Esophagus muscularis mucosa (tissue), 4 donors: ENCODE results near the gene MIPOL1. TPM values are rescaled to one million over a fixed set of nuclear protein-coding genes. Genes with fewer than 3 reads are reported as not detected.

Experiments used
- DNase-seq: peaks from one replicate; pipeline ENCODE4 v3.0.0-alpha.2; 2017; ENCODE audit errors: extremely low spot score
- H3K27ac ChIP-seq, 4 donors: fragments of 200-600 bp; sonication (generic); replicated peaks in 1 of 4; 1 replicate in 3 of 4; 2 replicates in 1 of 4; pipeline ENCODE4 v1.5.1; 2016 to 2019; ENCODE audit warnings: mild to moderate bottlenecking in 1 of 4
- H3K27me3 ChIP-seq, 4 donors: fragments of 200-600 bp; sonication (generic); one replicate each; pipeline versions ENCODE4 v1.5.1 to v1.6.0; 2016 to 2019
- H3K36me3 ChIP-seq, 4 donors: fragments of 200-600 bp; sonication (generic); one replicate each; pipeline ENCODE4 v1.5.1; 2016 to 2019
- H3K4me1 ChIP-seq, 4 donors: fragments of 200-600 bp; sonication (generic); one replicate each; pipeline ENCODE4 v1.5.1; 2016 to 2019
- H3K4me3 ChIP-seq, 4 donors: fragments of 200-600 bp; sonication (generic); 1 replicate in 2 of 4; 2 replicates in 2 of 4; pipeline ENCODE4 v1.5.1; 2016 to 2019; ENCODE audit warnings: mild to moderate bottlenecking in 4 of 4, moderate library complexity in 1 of 4
- H3K9me3 ChIP-seq, 4 donors: fragments of 200-600 bp; sonication (generic); 1 replicate in 3 of 4; 2 replicates in 1 of 4; pipeline ENCODE4 v1.5.1; 2016 to 2019
- CTCF ChIP-seq, 3 experiments: fragments of 200-600 bp in 2 of 3; fragments of 450-650 bp in 1 of 3; sonication (generic) in 2 of 3; IDR thresholded peaks; one replicate each; pipeline ENCODE4 v1.5.1; 2017 to 2019; ENCODE audit warnings: antibody characterized with exemption in 3 of 3, mild to moderate bottlenecking in 2 of 3, moderate library complexity in 1 of 3
- EP300 ChIP-seq: sonication (generic); formaldehyde crosslinking; IDR thresholded peaks from one replicate; pipeline ENCODE4 v1.6.1; 2017; ENCODE audit warnings: antibody characterized with exemption
- POLR2A ChIP-seq: fragments of 450-650 bp; IDR thresholded peaks from one replicate; pipeline ENCODE4 v1.6.1; 2017; ENCODE audit warnings: antibody characterized with exemption, moderate library complexity, mild to moderate bottlenecking, low read depth
- POLR2AphosphoS5 ChIP-seq, 2 donors: sonication (generic); formaldehyde crosslinking; IDR thresholded peaks; one replicate each; pipeline ENCODE4 v1.6.1; 2017; ENCODE audit warnings: antibody characterized with exemption in 2 of 2
- WGBS: methylation state at CpG from one replicate; pipeline ENCODE4 v1.1.5; 2018; 5-methylcytosine and 5-hydroxymethylcytosine counted together
- intact Hi-C: fragments of 100-400 bp; cut with DNase I; formaldehyde crosslinking; loops from one replicate; pipeline ENCODE4 v1.15.1; 2023
- total RNA-seq, 4 donors: library from RNA; depleted of rRNA; stranded (reverse); fragments of >200 nt; gene quantifications; one replicate each; pipeline versions ENCODE4 v1.1.0 to v1.2.1, GENCODE V29; 2016

MIPOL1 gene
- total RNA-seq, 4 donors from 2014 or later = 6.5 to 21.2 (median 10.4) TPM

- Histone ChIP-seq H3K4me3 (peak overlapping the region in 1 of 4 donors; percentile 20), H3K27me3 (peaks cover 19 to 99% (median 93%) of the 10 kb centered on the region in 4 donors), H3K36me3 (no peaks in the 10 kb centered on the region), H3K9me3 (no peaks in the 10 kb centered on the region), H3K27ac (no peak overlapping the region), H3K4me1 (peaks cover 32 to 54% (median 50%) of the 10 kb centered on the region in 4 donors)
- intact Hi-C loops = no loop called here
- DNase-seq = no peak
- WGBS = 7% methylated on average over 30 of the region's 58 CpGs
- TF ChIP-seq CTCF (IDR thresholded peaks at IDR 0.05) = no peak
- no peak for TF ChIP-seq POLR2A
- no peak for TF ChIP-seq POLR2AphosphoS5 (IDR thresholded peaks at IDR 0.05)
- TF ChIP-seq EP300 = no peak
Observed at GRCh38 chr14:37591941-37592481, 394.3 kb downstream of the MIPOL1 start.

- peak overlapping the region in 1 of 4 donors; percentile 20 for H3K4me3 ChIP-seq
- intact Hi-C loops = no loop called here
- H3K4me1 ChIP-seq = peaks cover 31 to 57% (median 49%) of the 10 kb centered on the region in 4 donors
- WGBS = 7% methylated on average over 24 of the region's 42 CpGs
- no peak for DNase-seq
- peaks cover 23 to 99% (median 93%) of the 10 kb centered on the region in 4 donors for H3K27me3 ChIP-seq
- no peak overlapping the region for H3K27ac ChIP-seq
- H3K36me3 ChIP-seq = no peaks in the 10 kb centered on the region
- H3K9me3 ChIP-seq = no peaks in the 10 kb centered on the region
- TF ChIP-seq POLR2A = no peak
- no peak for TF ChIP-seq CTCF (IDR thresholded peaks at IDR 0.05)
- TF ChIP-seq EP300 = no peak
- no peak for TF ChIP-seq POLR2AphosphoS5 (IDR thresholded peaks at IDR 0.05)
Observed at GRCh38 chr14:37592482-37593408, 395.0 kb downstream of the MIPOL1 start.

- H3K4me3 ChIP-seq = peak overlapping the region in 3 of 4 donors; percentile 47 to 62 (median 49)
- H3K27me3 ChIP-seq = peaks cover 26 to 99% (median 93%) of the 10 kb centered on the region in 4 donors
- H3K4me1 ChIP-seq = peaks cover 32 to 59% (median 51%) of the 10 kb centered on the region in 4 donors
- TF ChIP-seq POLR2A (no peak), CTCF (IDR thresholded peaks at IDR 0.05) (no peak), POLR2AphosphoS5 (IDR thresholded peaks at IDR 0.05) (no peak)
- H3K36me3 ChIP-seq = no peaks in the 10 kb centered on the region
- intact Hi-C loops = no loop called here
- H3K9me3 ChIP-seq = no peaks in the 10 kb centered on the region
- H3K27ac ChIP-seq = no peak overlapping the region
- DNase-seq = no peak
- 19% methylated on average over 14 of the region's 14 CpGs for WGBS
Observed at GRCh38 chr14:37593511-37594237, 395.9 kb downstream of the MIPOL1 start.

GRCh38 chr14:37594238-37594970, 396.7 kb downstream of the MIPOL1 start:
- DNase-seq = no peak
- Histone ChIP-seq H3K27ac (peak overlapping the region in 1 of 4 donors; percentile 20), H3K36me3 (no peaks in the 10 kb centered on the region), H3K4me3 (peak overlapping the region; percentile 45 to 62 (median 48)), H3K27me3 (peaks cover 33 to 99% (median 93%) of the 10 kb centered on the region in 4 donors), H3K4me1 (peaks cover 39 to 66% (median 58%) of the 10 kb centered on the region in 4 donors), H3K9me3 (no peaks in the 10 kb centered on the region)
- intact Hi-C loops = no loop called here
- 3% methylated on average over 41 of the region's 56 CpGs for WGBS
- no peak for TF ChIP-seq EP300
- TF ChIP-seq CTCF (IDR thresholded peaks at IDR 0.05) = peak; percentile 34 to 61 (median 49)
